Activated T-helper 1 cell treated with anti-CD3 and anti-CD28 coated beads, Interleukin-2, amount 50 U/mL, for 16 hours (primary cell): Measurements from ENCODE around the gene MEF2D.

Experiments
- DNase-seq, 2 donors: peaks; one replicate each; pipeline ENCODE4 v3.0.0-alpha.2; 2020; ENCODE audit warnings: low read depth in 1 of 2, low spot score in 1 of 2

Gene MEF2D

DNA sequence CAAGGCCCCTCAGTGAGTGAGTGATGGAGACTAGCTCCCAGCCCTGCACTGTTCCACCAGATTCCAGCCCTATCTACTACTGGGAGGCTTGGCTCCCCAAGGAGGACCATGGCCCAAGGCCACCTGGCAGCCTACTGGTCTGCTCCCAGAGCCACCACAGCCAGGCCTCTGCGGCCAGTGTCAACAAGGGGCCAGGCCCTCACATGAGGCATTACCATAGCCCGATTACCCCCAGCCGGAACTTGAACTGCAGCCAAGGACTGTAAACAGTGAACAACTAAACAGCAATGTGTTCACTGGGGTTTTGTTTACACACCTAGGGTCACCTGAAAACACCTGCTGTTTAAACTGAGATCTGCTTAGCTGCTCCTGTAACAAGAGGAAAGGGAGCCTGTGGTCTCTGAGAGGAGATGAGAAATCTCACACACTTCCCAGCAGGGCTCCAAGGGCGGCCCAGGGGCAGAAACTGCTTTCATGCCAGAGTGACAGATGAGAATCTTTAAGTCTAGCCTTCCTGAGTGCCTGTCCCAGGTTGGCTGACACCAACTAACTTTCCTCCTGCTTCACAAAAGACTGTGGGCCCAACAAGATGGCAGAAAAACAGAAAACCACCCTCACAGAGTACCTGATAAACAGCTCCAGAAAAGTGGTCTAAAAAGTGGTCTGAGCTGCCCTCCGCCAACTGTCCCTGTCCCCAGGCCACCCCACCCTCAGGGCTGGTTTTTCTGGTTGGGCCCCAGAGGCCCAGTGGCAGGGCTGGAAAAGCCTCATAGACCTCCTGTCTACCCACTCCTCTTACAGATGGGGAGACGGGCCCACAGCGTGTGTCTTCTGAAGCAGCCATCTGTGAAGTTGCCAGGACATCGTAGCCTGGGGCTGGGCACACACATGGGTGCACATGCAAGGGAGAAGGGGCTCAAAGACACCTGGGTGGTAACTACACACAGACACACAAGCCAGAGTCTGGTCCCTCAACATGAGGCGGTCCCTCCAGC is 28.8 kb downstream of the MEF2D start:
- no peak for DNase-seq

DNA sequence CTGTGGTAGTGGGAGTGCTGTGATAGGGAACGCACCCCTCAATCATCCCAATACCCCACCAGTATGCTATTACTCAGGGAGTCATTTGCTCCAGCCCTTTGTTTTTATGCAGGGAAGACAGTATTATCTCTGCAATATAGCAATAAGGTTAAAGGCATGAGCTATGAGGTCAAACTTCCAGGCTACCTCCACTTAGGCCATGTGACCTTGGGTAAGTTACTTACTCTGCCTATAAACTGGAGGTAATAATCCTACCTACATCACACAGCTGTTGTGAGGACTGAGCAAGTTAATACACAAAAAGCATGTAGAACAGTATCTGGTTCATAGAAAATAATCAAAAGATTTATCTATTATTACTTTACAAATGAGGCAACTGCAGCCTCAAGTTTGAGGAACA is 30.1 kb downstream of the MEF2D start:
- DNase-seq, result no peak

DNA sequence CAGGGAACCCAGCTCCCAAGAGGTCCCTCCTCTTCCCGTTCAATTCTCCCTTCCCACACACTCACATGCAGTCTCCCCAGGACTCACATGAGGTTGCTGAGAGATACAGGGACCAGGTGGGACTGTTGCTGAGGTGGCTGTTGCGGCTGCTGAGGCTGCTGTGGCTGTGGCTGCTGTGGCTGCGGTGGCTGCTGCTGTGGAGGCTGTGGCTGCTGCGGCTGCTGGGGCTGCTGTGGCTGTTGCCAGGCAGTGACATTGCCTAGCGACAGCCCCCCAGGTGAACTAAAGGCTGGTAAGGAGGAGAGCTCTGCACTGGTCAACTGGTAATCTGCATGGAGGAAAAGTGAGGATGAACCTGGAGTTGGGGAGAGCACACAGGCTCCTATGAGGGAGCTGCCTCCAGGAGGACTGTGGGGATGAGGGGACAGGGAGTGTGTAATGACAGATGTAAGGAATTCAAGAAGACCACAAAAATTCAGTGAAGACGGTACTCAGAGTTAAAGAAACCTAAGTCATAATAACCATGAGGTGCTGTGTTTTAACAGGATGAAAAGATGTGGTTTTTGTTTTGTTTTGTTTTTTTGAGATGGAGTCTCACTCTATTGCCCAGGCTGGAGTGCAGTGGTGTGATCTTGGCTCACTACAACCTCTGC is 31.8 kb downstream of the MEF2D start:
- DNase-seq, result no peak

DNA sequence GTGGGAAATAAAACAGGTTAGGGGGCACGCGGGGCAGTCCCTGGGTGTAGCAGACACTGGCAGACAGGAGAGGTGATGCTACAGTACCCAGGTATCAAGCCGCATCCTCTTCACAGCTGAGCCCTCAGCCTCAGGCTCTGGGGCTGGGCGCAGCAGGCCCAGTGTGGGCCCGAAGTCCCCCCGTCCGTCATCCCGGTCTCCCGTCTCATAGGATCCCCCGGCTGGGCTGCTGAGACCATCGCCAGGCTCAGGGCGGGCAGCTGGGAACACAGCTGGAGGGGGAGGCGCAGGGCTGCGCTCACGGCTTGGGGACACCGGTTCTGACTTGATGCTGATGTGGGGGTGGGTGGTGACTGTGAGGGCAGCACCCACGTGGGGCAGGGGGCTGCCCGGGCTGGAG is 32.7 kb downstream of the MEF2D start:
- no peak for DNase-seq

DNA sequence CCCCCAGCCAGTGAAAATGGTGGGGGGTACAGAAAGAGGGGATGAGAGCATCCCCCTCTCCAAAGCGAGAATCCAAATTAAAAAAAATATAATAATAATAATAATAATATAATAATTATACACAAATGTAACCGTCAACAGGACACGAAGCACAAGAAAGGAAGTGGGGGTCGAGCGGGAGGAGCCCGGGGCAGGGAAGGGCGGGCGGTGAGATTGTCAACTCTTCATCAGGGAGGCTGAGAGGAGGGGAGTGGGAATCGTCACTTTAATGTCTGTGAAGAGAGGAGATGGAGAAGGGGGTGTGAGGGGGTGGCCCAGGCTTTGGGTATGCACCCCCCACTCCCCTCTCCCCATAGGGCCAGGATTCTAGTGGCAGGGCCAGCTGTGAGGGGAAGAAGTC is 33.2 kb downstream of the MEF2D start:
- DNase-seq, result no peak

DNA sequence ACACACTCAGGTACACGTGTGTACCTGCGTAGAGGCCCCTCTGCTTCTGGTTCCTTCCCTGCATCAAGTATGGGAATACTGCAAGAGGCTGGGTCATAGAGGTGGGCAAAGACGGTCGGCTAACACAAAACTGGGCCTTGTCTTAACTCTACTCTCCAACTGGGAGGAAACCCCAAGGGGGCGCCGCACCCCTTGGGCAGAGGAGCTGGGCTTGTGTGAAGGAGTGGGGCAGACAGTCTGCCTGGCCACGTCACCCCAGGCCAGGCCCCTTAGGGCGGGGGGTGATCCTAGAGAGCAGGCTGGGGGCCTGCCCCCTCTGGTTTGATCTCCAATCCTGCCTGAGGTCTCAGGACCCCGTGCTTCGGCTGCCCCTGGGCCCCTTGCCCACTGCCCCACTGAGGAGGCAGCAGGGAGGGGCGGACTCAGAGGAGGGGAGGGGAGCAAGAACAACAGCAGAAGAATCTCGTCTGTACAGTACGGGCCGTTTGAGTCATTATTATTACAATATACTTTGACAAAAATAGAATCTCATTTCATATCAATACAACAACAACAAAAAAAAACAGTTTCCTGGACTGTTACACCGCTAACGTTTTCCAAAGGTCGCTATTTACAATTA is 34.7 kb downstream of the MEF2D start:
- no peak for DNase-seq

DNA sequence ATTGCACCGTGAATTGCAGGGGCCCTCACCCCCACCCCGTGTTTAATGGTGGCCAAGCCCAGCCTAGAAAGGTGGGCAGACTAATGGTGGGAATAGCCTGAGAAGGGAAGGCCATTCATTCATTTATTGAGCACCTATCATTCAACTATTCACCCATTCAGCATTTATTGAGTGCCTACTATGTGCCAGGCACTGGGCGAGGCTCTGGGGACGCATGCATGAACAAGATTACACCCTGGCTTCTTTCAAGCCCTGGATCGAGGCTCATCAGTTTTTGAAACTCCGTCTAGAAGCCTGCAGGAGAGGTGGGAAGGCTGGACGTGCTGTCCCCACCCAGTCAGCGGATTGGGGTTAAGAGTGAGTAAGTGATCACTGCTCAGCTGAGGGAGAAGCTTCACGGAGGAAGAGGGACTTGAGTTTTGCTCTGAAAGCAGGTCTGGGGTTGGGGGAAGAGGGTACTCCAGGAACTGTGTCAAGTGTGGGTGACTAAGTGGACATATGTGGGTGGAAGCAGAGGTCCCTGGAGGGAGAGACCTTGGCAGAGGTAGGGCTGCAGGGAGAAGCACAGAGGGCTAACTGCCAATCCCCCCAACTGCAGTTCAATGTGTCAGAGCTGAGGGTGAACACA is 35.6 kb downstream of the MEF2D start:
- no peak for DNase-seq

DNA sequence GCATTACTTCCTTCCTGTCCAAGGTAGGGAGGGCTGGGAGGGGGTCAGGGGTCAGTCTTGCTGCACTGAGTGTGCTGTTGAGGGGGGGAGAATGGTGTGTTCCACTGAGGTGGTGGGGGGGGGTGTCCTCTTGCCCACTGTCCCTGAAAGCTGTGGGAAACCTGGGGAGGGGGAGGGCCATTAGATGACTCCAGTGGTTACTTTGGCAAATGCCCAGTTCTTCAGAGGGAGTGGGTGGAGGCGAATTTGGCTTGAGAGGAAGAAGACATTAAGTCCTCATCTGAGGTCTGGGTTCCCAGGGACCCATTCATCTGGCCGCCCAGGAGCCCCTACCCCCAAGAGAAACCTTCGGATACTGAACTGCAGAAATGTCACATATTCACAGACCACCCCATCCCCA is 36.2 kb downstream of the MEF2D start:
- DNase-seq, result no peak

DNA sequence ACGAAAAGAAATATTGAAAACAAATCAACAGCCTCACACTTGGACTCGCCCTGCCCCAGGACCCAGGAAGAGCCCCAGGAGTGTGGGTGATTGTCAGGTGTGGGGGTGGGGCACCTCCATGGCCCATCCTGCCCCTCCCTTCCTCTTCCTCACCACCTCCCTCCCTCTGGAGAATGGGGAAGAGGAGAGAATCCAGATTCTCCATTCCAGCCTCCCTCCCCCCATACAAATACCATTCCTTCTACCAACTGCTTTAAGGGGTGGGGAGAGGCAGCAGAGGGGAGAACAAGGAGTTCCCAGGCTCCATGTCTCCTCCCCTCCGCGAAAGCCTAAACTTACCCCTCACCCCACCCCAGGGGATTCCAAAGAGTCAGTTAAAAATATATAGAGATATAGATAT is 36.7 kb downstream of the MEF2D start:
- DNase-seq, result no peak

DNA sequence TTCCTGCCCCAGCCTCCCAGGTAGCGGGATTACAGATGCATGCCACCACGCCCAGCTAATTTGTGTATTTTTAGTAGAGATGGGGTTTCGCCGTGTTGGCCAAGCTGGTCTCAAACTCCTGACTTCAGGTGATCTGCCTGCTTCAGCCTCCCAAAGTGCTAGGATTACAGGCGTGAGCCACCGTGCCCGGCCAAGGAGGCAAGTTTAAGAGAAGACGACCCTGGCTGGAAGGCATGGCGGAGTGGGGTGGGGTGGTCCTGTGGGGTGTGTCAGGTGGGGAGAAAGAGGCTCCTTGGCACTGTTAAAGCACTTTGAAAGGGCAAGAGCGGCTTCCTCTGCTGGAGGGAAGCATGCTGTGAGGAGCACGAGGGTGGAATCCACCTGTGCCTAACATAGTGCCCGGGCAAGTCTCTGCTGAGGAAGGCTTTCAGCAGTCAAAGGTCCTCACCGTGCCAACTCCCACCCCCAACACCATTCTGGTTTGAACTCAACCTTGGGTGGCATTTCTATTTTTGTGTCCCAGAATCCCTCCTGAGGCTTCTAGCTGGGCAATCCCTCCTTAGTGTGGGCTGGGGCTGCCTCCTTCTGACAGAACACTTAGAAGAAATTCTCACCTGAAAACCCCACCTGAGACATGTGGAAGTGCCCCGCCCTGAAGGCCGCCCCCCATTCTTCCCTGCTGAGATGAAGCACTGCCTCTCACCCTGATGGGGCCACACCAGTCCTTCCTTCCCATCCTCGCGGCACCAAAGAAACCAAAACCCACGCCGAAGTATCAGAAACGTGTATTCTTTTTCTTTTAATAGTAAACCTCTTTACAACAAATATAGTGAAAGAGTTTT is 37.4 kb downstream of the MEF2D start:
- no peak for DNase-seq

DNA sequence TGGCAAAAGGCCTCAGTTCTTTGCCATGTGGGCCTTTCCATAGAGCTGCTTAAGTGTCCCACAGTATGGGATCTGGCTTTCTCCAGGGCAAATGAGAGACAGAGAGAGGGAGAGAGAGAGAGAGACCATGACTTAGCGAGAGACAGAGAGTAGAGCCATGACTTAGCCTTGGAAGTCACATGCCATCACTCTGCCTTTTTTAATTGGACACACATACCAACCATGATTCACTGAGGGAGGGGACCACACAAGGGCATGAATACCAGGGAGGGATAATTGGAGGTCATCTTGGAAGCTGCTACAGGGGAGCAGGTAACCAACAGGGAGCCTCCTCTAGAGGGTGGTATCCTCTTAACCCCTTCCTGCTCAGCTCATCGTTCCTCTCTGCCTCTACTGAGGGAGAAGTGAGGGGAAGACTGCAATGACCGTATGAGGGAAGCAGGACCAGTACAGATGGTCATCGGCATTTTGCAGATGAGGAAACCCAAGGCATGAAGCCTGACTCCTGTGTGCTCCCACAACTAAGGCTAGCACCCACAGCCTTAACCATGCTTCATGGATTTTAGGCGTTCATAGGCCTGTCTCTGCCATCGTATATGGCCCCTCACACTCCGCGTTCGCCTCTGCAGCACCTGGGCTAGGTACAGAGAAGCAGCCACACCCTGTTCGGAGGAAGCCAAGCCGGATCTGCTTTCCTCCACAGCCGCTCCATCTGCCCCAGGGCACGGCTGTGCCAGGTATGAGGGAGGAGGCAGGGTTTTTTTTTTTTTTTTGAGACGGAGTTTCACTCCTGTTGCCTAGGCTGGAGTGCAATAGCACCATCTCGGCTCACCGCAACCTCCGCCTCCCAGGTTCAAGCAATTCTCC is 38.6 kb downstream of the MEF2D start:
- no peak for DNase-seq

DNA sequence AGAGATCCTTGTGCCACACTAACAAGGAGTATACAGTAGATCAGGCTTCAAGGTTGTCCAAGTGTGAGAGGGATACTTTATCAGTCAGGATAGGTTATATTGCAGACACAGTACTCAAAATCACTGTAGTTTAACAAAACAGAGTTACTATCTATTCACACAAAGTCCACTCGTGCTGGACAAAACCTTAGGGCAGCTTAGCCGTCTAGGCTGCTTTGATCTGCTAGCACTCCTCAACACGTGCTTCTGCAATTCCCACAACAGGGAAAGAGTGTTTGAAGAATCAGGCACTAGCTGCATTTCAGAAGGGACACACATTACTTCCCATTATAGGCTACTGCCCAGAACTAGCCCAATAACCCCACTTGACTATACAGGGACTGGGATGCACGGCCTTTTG is 39.5 kb downstream of the MEF2D start:
- no peak for DNase-seq

DNA sequence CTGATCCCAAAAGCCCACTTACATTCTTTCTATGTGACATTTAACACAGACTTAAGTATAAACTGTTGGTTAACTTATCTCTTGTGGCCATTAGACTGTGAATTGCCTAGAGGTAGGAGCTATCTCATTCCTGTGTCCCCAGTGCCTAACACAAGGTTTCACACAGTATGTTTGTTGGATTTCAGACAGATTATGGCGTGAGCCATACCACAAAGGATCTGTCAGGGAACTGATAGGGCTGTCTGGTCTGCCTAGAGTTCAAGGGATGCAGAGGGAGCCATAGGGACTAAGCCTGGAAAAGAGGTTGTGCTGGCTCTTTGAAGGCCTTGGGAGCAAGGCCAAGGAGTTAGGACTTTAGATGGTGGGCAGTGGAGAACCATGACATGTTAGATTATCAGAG is 40.0 kb downstream of the MEF2D start:
- no peak for DNase-seq

DNA sequence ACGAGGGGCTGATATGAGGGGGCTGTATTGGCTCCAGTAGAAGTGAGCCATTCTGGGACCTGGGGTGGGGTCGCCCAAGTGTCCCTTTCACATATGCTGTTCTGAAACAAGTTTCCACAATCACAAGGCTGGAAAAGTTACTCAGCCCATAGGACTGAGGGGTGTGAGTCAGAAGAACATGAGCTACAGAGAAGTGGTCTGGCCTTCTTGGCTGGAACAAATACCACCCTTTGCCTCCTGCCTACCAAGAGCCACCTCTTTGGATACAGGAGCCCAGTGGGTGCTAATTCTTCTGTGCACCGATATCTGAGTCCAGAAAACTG is 42.4 kb downstream of the MEF2D start:
- DNase-seq, result no peak

DNA sequence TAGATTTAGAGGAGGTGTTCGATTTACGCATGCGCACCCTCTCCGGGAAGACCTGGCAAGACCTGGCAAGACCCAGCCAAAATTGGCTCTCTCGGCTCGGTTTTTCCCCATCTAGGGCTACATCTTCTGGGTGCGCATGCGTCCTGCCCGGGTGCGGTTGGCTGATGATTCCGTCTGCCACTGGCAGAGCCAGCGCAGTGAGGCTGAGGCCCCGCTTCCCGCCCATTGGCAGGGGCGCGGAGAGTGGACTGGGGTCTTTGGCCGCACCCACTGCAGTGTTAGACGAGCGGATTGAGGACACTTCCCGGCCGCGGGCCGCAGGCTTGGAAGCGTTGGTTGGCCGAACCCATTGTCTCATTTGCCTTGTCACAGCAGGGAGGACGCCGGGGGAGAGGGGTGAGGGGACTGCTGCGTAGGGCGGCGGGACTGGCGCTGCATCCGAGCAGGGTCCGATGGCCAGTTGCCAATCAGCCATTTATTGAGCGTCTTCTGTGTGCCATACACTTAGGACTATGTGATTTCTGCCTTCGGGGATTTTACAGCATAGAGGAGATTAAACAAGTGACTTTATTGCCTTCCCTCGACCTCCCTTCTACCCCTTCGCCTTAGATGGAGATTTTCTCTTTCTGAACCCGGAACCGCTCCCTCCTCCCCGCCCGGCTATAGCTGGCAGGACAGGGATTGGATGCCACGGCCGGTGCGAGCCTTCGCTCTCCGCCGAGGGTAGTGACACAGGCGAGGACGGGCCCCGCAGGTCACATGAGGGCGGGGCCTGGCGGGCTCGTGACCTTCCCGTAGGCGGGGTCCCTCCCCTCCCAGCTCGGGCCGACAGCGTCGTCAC is 43.7 kb downstream of the MEF2D start:
- DNase-seq, result peak; percentile 91 to 93

DNA sequence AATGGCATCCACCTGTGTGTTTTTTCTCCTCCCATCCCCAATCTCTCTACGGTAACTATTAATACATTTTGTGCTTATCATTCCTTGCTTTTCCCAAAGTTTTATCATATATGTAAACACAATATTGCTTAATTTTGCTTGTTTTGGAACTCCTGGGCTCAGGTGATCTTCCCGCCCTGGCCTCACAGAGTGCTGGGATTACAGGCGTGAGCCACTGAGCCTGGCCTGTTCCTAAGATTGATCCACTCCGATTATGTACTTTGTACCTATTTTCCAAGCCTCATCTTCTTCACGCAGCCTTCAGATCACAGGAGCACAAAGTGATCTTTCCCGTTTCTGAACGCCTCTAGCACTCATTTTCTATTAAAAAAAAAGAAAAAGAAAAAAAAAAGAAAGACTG is 45.2 kb downstream of the MEF2D start:
- no peak for DNase-seq

DNA sequence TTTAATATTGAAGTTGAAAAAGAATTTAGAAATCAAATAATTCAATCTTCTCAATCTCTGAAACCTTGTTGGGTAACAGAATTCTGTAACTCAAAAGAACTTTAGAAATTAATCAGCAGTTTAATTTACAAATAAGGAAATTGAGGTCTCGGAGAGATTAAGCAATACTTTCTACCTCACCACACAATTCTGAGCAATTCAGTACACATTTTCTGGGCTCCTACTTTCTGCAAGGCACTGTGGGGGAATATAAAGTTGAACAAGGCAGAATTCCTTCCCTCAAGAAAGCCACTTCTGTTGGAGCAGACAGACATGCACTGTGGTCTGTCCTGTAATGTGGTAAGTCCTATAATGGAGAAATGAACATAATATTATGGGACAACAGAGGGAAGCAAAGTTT is 47.7 kb downstream of the MEF2D start:
- no peak for DNase-seq

DNA sequence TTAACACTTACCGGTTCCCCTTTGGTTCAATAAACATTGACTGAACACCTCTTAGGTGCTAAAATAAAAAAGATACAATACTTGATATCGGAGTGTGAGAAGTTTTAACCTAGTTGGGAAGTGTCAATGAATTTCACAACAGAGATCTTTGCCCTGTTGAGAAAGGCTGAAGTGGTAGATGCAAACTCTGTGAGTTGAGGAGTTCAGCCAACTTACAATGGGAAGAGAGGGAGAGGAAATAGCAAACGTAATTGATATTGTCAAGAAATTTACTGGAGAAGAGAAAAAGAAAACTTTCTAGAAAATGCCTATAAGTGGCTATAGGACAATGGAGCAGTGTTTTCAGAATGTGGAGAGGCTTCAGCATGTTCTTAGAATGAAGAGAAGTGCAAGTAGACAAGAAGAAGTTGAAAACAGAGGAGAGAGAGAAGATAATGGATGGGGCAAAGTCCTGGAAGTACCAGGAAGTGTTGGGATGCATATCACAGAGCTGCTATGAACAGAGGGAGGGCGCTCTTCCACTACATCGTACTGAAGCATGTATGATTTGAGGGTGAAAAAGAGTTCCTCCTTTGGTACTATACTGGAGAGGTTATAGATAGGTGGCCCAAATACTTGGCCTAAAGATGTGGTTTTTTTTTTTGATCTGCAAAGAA is 48.9 kb downstream of the MEF2D start:
- no peak for DNase-seq
